ENCODE measurements around the gene RNF220.

GRCh38 chr1:44565833-44566232 lies 160.8 kb downstream of the RNF220 start:
- no peak for TF ChIP-seq CTCF (IDR thresholded peaks at IDR 0.05 in 8 of 11, conservative IDR thresholded peaks at IDR 0.05 in 3 of 11)
- no peak for TF ChIP-seq POLR2A (IDR thresholded peaks at IDR 0.05)
- no peak for TF ChIP-seq POLR2AphosphoS5 (IDR thresholded peaks at IDR 0.05)

Measured in spleen (tissue), 7 donors.